Nephron (organoid): Measurements from ENCODE around the gene LPCAT3.

ENCODE experiments used
- H3K27ac Mint-ChIP-seq, 3 experiments: 2 replicates each; pipeline ENCODE4 v1.8.0; 2020; ENCODE audit warnings: mixed read lengths in 3 of 3, mild to moderate bottlenecking in 2 of 3, moderate library complexity in 1 of 3
- H3K27me3 Mint-ChIP-seq: 2 replicates; pipeline ENCODE4 v1.8.0; 2021; ENCODE audit warnings: low read depth, mild to moderate bottlenecking, moderate library complexity, mixed read lengths
- H3K36me3 Mint-ChIP-seq: 2 replicates; pipeline ENCODE4 v1.8.0; 2020; ENCODE audit warnings: low read depth, mixed read lengths
- H3K4me1 Mint-ChIP-seq: 2 replicates; pipeline ENCODE4 v1.8.0; 2020; ENCODE audit warnings: mixed read lengths
- H3K4me3 Mint-ChIP-seq, 3 experiments: 2 replicates each; pipeline ENCODE4 v1.8.0; 2020; ENCODE audit warnings: mild to moderate bottlenecking in 3 of 3, mixed read lengths in 3 of 3, moderate library complexity in 2 of 3
- H3K9me3 Mint-ChIP-seq: 2 replicates; pipeline ENCODE4 v1.8.0; 2020; ENCODE audit warnings: mixed read lengths
- CTCF ChIP-seq, 3 experiments: fragments of 200-600 bp; sonication (generic); IDR thresholded peaks; one replicate each; pipeline ENCODE4 v1.5.0; 2021; ENCODE audit warnings: antibody characterized with exemption in 3 of 3; ENCODE audit not compliant: unreplicated experiment in 3 of 3

Gene LPCAT3

DNA sequence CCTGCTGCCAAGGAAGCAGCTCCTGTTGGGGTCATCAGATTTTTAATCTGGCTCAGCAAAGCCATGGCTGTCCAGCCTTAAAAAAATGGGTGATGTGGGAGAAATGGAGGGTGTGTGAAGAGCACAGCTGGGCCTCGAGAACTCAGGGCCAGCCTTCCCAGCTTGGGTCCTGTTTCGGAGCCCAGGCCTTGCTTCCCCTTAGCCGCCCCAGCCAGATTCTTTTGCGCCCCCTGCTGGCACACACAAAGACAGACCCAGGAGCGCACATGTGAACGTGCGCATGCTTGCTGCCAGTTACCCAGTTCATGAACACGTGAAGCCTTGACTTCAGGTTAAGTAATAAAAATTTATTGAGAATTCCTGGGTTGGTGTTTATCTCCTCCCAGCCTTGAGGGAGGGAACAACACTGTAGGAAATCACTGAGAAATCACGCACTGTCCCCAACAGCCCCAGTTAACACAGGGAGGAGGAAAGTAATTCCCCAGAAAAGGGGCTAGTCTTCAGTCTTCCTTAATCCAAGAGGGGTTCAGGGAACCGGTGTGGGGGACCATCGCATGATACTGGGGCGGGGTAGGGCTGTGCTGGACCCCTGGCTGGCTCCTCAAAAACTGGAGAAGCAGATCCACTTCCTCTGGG, 53.1 kb downstream of the LPCAT3 start:
- Mint-ChIP-seq H3K4me3 (peak overlapping the region; percentile 38 to 65 (median 48)), H3K9me3 (no peaks in the 10 kb centered on the region), H3K27me3 (no peaks in the 10 kb centered on the region), H3K4me1 (peaks cover 38% of the 10 kb centered on the region), H3K27ac (peak overlapping the region; percentile 58 to 82 (median 68)), H3K36me3 (peaks cover 30% of the 10 kb centered on the region)
- peak; percentile 81 to 90 (median 86) for TF ChIP-seq CTCF (IDR thresholded peaks at IDR 0.05; ENCODE audit: unreplicated experiment in 3 of 3)

DNA sequence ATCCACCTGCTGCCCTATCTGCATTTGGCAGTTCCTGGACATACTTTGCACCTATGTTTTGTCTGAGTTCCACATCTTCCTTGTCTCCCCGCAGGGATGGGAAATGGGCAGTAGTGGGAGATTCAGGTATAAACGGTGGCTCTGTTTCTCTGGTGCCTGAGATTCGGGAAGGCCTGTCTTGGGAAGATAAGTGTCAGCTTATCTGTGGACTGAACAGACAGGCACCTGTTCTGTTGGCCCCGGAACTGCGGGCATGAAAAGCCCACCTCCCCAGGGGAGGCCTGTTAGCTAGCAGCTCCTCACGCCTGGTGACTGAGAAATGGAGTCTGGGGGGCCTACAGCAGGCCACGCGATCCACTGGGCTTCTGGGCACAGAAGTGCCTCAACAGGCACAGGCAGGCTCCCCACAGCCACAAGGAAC, 53.7 kb downstream of the LPCAT3 start:
- Mint-ChIP-seq H3K4me3 (peak overlapping the region in 1 of 3 experiments; percentile 65), H3K27ac (peak overlapping the region; percentile 58 to 82 (median 68)), H3K36me3 (peaks cover 30% of the 10 kb centered on the region), H3K4me1 (peaks cover 38% of the 10 kb centered on the region), H3K27me3 (no peaks in the 10 kb centered on the region), H3K9me3 (no peaks in the 10 kb centered on the region)
- no peak for TF ChIP-seq CTCF (IDR thresholded peaks at IDR 0.05; ENCODE audit: unreplicated experiment in 3 of 3)

DNA sequence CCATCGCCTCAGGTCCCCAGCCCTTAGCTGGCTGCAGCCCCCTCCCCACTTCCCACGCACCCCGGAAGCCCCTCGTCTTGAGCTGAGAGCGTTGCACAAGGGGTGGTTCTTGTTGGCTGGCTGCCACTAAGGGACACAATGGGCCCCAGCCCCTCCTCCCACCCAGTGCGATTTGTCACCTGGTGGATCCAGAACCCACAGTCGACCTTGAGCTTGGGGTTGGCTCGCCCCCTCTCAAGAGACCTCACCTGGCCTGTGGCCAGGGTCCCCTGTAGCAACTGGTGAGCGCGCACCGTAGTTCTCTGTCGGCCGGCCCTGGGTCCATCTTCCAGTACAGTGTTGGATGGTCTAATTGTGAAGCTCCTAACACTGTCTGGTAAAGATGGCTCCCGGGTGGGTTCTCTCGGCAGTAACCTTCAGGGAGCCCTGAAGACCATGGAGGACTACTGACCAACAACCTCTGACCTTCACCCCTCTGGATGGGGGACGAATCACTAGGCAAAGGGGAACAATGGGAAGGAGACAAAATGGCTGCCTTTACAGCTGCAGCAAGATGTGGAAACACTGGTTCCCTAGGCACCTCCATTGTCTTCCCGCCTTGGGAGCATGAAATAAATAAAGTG, 54.4 kb downstream of the LPCAT3 start:
- Mint-ChIP-seq H3K27ac (peak overlapping the region; percentile 15 to 68 (median 37)), H3K4me3 (no peak overlapping the region)
- no peak for TF ChIP-seq CTCF (IDR thresholded peaks at IDR 0.05; ENCODE audit: unreplicated experiment in 3 of 3)

DNA sequence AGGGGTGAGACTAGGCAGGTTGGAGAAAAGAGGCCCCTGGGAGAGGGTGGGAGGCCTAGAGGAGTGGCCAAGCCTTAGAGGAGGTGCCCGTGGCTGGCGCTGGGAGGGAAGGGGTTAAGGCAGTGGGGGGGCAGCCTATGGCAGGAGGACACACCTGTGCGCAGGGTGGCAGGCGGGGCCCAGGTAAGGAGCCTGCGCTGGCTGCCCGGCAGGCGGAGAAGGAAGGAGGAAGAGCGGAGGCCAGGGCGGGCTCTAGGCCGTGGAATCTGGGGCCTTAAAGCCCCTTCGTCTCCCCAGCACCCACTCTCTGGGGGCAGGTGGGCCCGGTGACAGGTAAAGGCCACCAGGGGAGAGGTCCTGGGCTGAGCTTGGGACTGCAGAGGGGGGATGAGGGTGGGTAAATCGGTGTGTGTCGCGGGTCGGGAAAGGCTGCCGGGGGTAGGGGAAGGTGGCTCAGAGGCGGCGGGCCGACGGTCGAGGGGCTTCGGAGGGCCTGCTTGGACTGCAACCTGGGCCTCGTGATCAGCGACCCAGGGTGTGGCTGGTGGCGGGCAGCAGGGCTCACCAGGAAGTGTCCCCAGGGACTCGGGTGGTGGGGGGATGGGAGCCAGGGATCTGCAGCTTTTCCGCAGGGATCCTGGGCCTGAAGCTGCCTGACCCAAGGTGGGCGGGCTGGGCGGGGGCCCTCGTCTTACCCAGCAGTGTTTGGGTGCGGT, 55.1 kb downstream of the LPCAT3 start:
- Mint-ChIP-seq H3K36me3 (peaks cover 18% of the 10 kb centered on the region), H3K27ac (peak overlapping the region in 2 of 3 experiments; percentile 45 to 97), H3K9me3 (no peaks in the 10 kb centered on the region), H3K4me1 (peaks cover 31% of the 10 kb centered on the region), H3K27me3 (no peaks in the 10 kb centered on the region), H3K4me3 (peak overlapping the region; percentile 41 to 68 (median 53))
- TF ChIP-seq CTCF (IDR thresholded peaks at IDR 0.05; ENCODE audit: unreplicated experiment in 3 of 3), result no peak

More for the DNA sequence above, 54.4 kb downstream of the LPCAT3 start:
- no peaks in the 10 kb centered on the region for H3K9me3 Mint-ChIP-seq
- peaks cover 26% of the 10 kb centered on the region for H3K36me3 Mint-ChIP-seq
- H3K27me3 Mint-ChIP-seq, result no peaks in the 10 kb centered on the region
- peaks cover 37% of the 10 kb centered on the region for H3K4me1 Mint-ChIP-seq

GRCh38 chr12:6962285-6963015, 55.8 kb downstream of the LPCAT3 start:
- Mint-ChIP-seq H3K4me1 (peaks cover 31% of the 10 kb centered on the region), H3K27me3 (no peaks in the 10 kb centered on the region), H3K27ac (peak overlapping the region; percentile 90 to 97 (median 93)), H3K4me3 (peak overlapping the region; percentile 55 to 77 (median 70)), H3K9me3 (no peaks in the 10 kb centered on the region), H3K36me3 (peaks cover 14% of the 10 kb centered on the region)
- TF ChIP-seq CTCF (IDR thresholded peaks at IDR 0.05; ENCODE audit: unreplicated experiment in 3 of 3), result no peak
